ENCODE measurements around the gene CD300C.
A peak's percentile ranks its signal among the peaks of the same experiment; 100 is the strongest.
"Not testable (repeated sequence)": the region's sequence is repeated elsewhere in the genome, so short reads cannot be mapped to it uniquely, and the experiment has no call there.

CD300C gene

GRCh38 chr17:74530831-74531150 is 15.1 kb downstream of the CD300C start:
- no peak for DNase-seq

GRCh38 chr17:74529243-74529642 is 16.7 kb downstream of the CD300C start:
- DNase-seq = no peak

GRCh38 chr17:74528491-74529199 is 17.3 kb downstream of the CD300C start:
- peak; percentile 98 for DNase-seq

- DNase-seq = no peak
Measured at GRCh38 chr17:74527756-74528155, 18.2 kb downstream of the CD300C start.

- DNase-seq = no peak
Measured at GRCh38 chr17:74527081-74527480, 18.8 kb downstream of the CD300C start.

- DNase-seq = no peak
Measured at GRCh38 chr17:74526681-74527080, 19.2 kb downstream of the CD300C start.

GRCh38 chr17:74525781-74526288 is 20.1 kb downstream of the CD300C start:
- DNase-seq = no peak

GRCh38 chr17:74525465-74525725 is 20.5 kb downstream of the CD300C start:
- no peak for DNase-seq

- DNase-seq = peak; percentile 70
Measured at GRCh38 chr17:74524653-74525464, 21.1 kb downstream of the CD300C start.

GRCh38 chr17:74523308-74523707 is 22.6 kb downstream of the CD300C start:
- no peak for DNase-seq

GRCh38 chr17:74522381-74523105 is 23.4 kb downstream of the CD300C start:
- DNase-seq = no peak

GRCh38 chr17:74521701-74522201 is 24.2 kb downstream of the CD300C start:
- DNase-seq = peak; percentile 85

- peak; percentile 96 for DNase-seq
Measured at GRCh38 chr17:74520790-74521480, 25.0 kb downstream of the CD300C start.

- DNase-seq = peak; percentile 53
Measured at GRCh38 chr17:74520016-74520434, 25.9 kb downstream of the CD300C start.

GRCh38 chr17:74518413-74518981 is 27.4 kb downstream of the CD300C start:
- DNase-seq = not testable (repeated sequence)

- peak; percentile 29 for DNase-seq
Measured at GRCh38 chr17:74516561-74517328, 29.2 kb downstream of the CD300C start.

GRCh38 chr17:74515941-74516340 is 30.0 kb downstream of the CD300C start:
- no peak for DNase-seq

- DNase-seq = peak; percentile 39
Measured at GRCh38 chr17:74514632-74515334, 31.1 kb downstream of the CD300C start.

- DNase-seq = peak; percentile 56
Measured at GRCh38 chr17:74513987-74514631, 31.8 kb downstream of the CD300C start.

- peak; percentile 97 for DNase-seq
Measured at GRCh38 chr17:74512624-74513091, 33.3 kb downstream of the CD300C start.

All from suppressor macrophage treated with lipopolysaccharide for 4 hours (primary cell).